H1 (cell line): ENCODE data around the gene GALNTL6. TPM values are rescaled to one million over a fixed set of nuclear protein-coding genes. Genes with fewer than 3 reads are reported as not detected.

Experiments used
- CTCF ChIA-PET: fragments of 300-600 bp; sonication (Branson Sonifier 250); formaldehyde crosslinking; loops from one replicate; lab custom pipeline; 2021; ENCODE audit not compliant: partially characterized antibody; lab: Charles Lee
- POLR2A ChIA-PET: fragments of 300-600 bp; sonication (Branson Sonifier 250); formaldehyde crosslinking; loops from one replicate; lab custom pipeline; 2021; ENCODE audit warnings: inconsistent platforms; ENCODE audit not compliant: partially characterized antibody; lab: Charles Lee
- DNase-seq, 2 experiments: peaks; one replicate each; pipeline versions ENCODE4 v3.0.0 to v3.0.0-alpha.2; 2010 to 2022; ENCODE audit warnings: low spot score in 2 of 2, low read depth in 1 of 2, mixed read lengths in 1 of 2
- FAIRE-seq: peaks from 2 replicates; lab custom pipeline; 2011; peaks lifted over from hg19 to GRCh38; lab: Jason Lieb, UNC
- H2AFZ ChIP-seq: 2 replicates; pipeline ENCODE4 v1.8.1; 2012; ENCODE audit warnings: low read length, inconsistent platforms
- H2AK5ac ChIP-seq: 2 replicates; pipeline ENCODE4 v1.6.1; 2013; ENCODE audit warnings: low read depth, low read length
- H2BK120ac ChIP-seq: replicated peaks from 2 replicates; pipeline ENCODE3; 2013; ENCODE audit warnings: low read depth, low read length, inconsistent platforms
- H2BK12ac ChIP-seq: 2 replicates; pipeline ENCODE4 v1.6.1; 2013; ENCODE audit warnings: low read depth, low read length
- H2BK15ac ChIP-seq: 2 replicates; pipeline ENCODE4 v1.6.1; 2013; ENCODE audit warnings: low read length
- H2BK20ac ChIP-seq: 2 replicates; pipeline ENCODE4 v1.6.1; 2013; ENCODE audit warnings: low read length
- H2BK5ac ChIP-seq: 2 replicates; pipeline ENCODE4 v1.6.1; 2013; ENCODE audit warnings: low read depth, low read length
- H3K14ac ChIP-seq: 2 replicates; pipeline ENCODE4 v1.6.1; 2013; ENCODE audit warnings: inconsistent platforms; ENCODE audit not compliant: insufficient read length
- H3K18ac ChIP-seq: 2 replicates; pipeline ENCODE4 v1.6.1; 2013; ENCODE audit warnings: low read length; ENCODE audit errors: extremely low read depth
- H3K23ac ChIP-seq: 2 replicates; pipeline ENCODE4 v1.6.1; 2013; ENCODE audit warnings: inconsistent platforms; ENCODE audit not compliant: insufficient read length
- H3K23me2 ChIP-seq: 2 replicates; pipeline ENCODE4 v1.6.1; 2013; ENCODE audit warnings: low read depth, low read length
- H3K27ac ChIP-seq: 2 replicates; pipeline ENCODE4 v1.6.1; 2011; ENCODE audit warnings: low read depth, low read length, inconsistent platforms
- H3K27me3 ChIP-seq, 4 experiments: replicated peaks in 1 of 4; 1 replicate in 1 of 4; 2 replicates in 3 of 4; pipeline versions ENCODE4 v1.6.1 to v1.8.1; 2011 to 2013; ENCODE audit warnings: low read length in 3 of 4, mild to moderate bottlenecking in 3 of 4, inconsistent platforms in 2 of 4, mixed read lengths in 2 of 4, moderate library complexity in 1 of 4; ENCODE audit not compliant: control insufficient read depth in 3 of 4, insufficient read depth in 3 of 4; ENCODE audit errors: extremely low read depth in 1 of 4
- H3K36me3 ChIP-seq, 4 experiments: 2 replicates each; pipeline versions ENCODE4 v1.6.1 to v1.8.1; 2011 to 2013; ENCODE audit warnings: mild to moderate bottlenecking in 4 of 4, low read length in 3 of 4, moderate library complexity in 2 of 4, control low read depth in 1 of 4, inconsistent platforms in 1 of 4; ENCODE audit not compliant: insufficient read depth in 4 of 4, control insufficient read depth in 2 of 4
- H3K4ac ChIP-seq: replicated peaks from 2 replicates; pipeline ENCODE3; 2013; ENCODE audit warnings: low read length, low read depth, mixed read lengths, inconsistent platforms; ENCODE audit not compliant: insufficient read length
- H3K4me1 ChIP-seq, 4 experiments: replicated peaks in 1 of 4; 1 replicate in 1 of 4; 2 replicates in 3 of 4; pipeline versions ENCODE4 v1.6.1 to v1.8.1; 2011 to 2013; ENCODE audit warnings: low read length in 3 of 4, inconsistent platforms in 2 of 4, mixed read lengths in 1 of 4; ENCODE audit not compliant: insufficient read depth in 4 of 4, control insufficient read depth in 3 of 4
- H3K4me2 ChIP-seq, 2 experiments: 2 replicates each; pipeline versions ENCODE4 v1.6.1 to v1.8.1; 2011 to 2013; ENCODE audit warnings: low read depth in 2 of 2, low read length in 2 of 2, control low read depth in 1 of 2, inconsistent platforms in 1 of 2, mild to moderate bottlenecking in 1 of 2; ENCODE audit not compliant: insufficient read depth in 1 of 2
- H3K4me3 ChIP-seq, 4 experiments: fragments of 200-600, 300-600 bp in 1 of 4; sonication (generic), shearing (Covaris generic), sonication (Bioruptor Twin) in 1 of 4; 2 replicates each; pipeline versions ENCODE4 v1.5.1 to v1.8.1; 2011 to 2016; ENCODE audit warnings: low read length in 4 of 4, low read depth in 3 of 4, control low read depth in 2 of 4, inconsistent platforms in 2 of 4, mild to moderate bottlenecking in 2 of 4, mixed read lengths in 1 of 4, moderate library complexity in 1 of 4; ENCODE audit not compliant: insufficient read depth in 2 of 4; ENCODE audit errors: extremely low read depth in 1 of 4
- H3K56ac ChIP-seq: replicated peaks from 2 replicates; pipeline ENCODE3; 2013; ENCODE audit warnings: low read depth, mild to moderate bottlenecking, mixed read lengths, low read length, inconsistent platforms; ENCODE audit not compliant: insufficient read length
- H3K79me1 ChIP-seq: 2 replicates; pipeline ENCODE4 v1.6.1; 2013; ENCODE audit warnings: low read depth, low read length, control low read depth
- H3K79me2 ChIP-seq, 2 experiments: 2 replicates each; pipeline versions ENCODE4 v1.6.1 to v1.8.1; 2012 to 2013; ENCODE audit warnings: low read length in 2 of 2, mild to moderate bottlenecking in 2 of 2, inconsistent platforms in 1 of 2; ENCODE audit not compliant: insufficient read depth in 2 of 2, control insufficient read depth in 1 of 2
- H3K9ac ChIP-seq, 4 experiments: replicated peaks in 1 of 4; 1 replicate in 1 of 4; 2 replicates in 3 of 4; pipeline versions ENCODE4 v1.6.1 to v1.8.1; 2011 to 2013; ENCODE audit warnings: low read depth in 3 of 4, low read length in 3 of 4, control low read depth in 2 of 4, mild to moderate bottlenecking in 2 of 4, moderate library complexity in 2 of 4, inconsistent platforms in 1 of 4; ENCODE audit errors: extremely low read depth in 1 of 4
- H3K9me3 ChIP-seq, 2 experiments: 2 replicates each; pipeline versions ENCODE4 v1.6.1 to v1.8.1; 2012 to 2013; ENCODE audit warnings: mild to moderate bottlenecking in 2 of 2, moderate library complexity in 2 of 2, control low read depth in 1 of 2, inconsistent platforms in 1 of 2, low read depth in 1 of 2, low read length in 1 of 2, mixed read lengths in 1 of 2; ENCODE audit not compliant: insufficient read depth in 2 of 2
- H4K20me1 ChIP-seq, 2 experiments: replicated peaks in 1 of 2; 2 replicates each; pipeline versions ENCODE3 to v1.8.1; 2011 to 2013; ENCODE audit warnings: inconsistent platforms in 2 of 2, low read length in 2 of 2, mild to moderate bottlenecking in 1 of 2; ENCODE audit not compliant: insufficient read depth in 2 of 2, control insufficient read depth in 1 of 2
- H4K5ac ChIP-seq: 2 replicates; pipeline ENCODE4 v1.6.1; 2013; ENCODE audit warnings: low read length, low read depth, mixed read lengths, inconsistent platforms; ENCODE audit not compliant: insufficient read length
- H4K8ac ChIP-seq: 2 replicates; pipeline ENCODE4 v1.8.0; 2013; ENCODE audit warnings: mild to moderate bottlenecking, moderate library complexity, low read length, inconsistent platforms; ENCODE audit not compliant: insufficient read depth; ENCODE audit errors: extremely low read depth
- H4K91ac ChIP-seq: replicated peaks from 2 replicates; pipeline ENCODE3; 2013; ENCODE audit warnings: low read length, mixed read lengths, inconsistent platforms; ENCODE audit not compliant: insufficient read length
- EP300 ChIP-seq, 2 experiments: IDR thresholded peaks; 1 replicate in 1 of 2; 2 replicates in 1 of 2; pipeline ENCODE4 v1.6.1; 2011 to 2012; ENCODE audit warnings: low read depth in 2 of 2, low read length in 2 of 2, mild to moderate bottlenecking in 2 of 2, borderline replicate concordance in 1 of 2, inconsistent platforms in 1 of 2, moderate library complexity in 1 of 2
- JUND ChIP-seq: IDR thresholded peaks from 2 replicates; pipeline ENCODE4 v1.6.1; 2011; ENCODE audit warnings: mild to moderate bottlenecking, improper control_type of control experiment, low read length
- KDM1A ChIP-seq: fragments of 200-600, 300-600 bp; sonication (generic); IDR thresholded peaks from 2 replicates; pipeline ENCODE4 v1.7.1; 2016; ENCODE audit warnings: mild to moderate bottlenecking, low read length, borderline replicate concordance
- POLR2A ChIP-seq, 2 experiments: IDR thresholded peaks; 1 replicate in 1 of 2; 2 replicates in 1 of 2; pipeline ENCODE4 v1.6.1; 2011; ENCODE audit warnings: low read depth in 2 of 2, low read length in 2 of 2, mild to moderate bottlenecking in 2 of 2; ENCODE audit errors: control extremely low read depth in 1 of 2
- RFX5 ChIP-seq: IDR thresholded peaks from 2 replicates; pipeline ENCODE4 v1.6.1; 2011; ENCODE audit warnings: low read depth, low read length, improper control_type of control experiment, borderline replicate concordance
- RXRA ChIP-seq: IDR thresholded peaks from 2 replicates; pipeline ENCODE4 v1.6.1; 2011; ENCODE audit warnings: low read depth, mild to moderate bottlenecking, low read length, moderate library complexity; ENCODE audit not compliant: insufficient read depth
- SP1 ChIP-seq: IDR thresholded peaks from 2 replicates; pipeline ENCODE4 v1.6.1; 2011; ENCODE audit warnings: low read depth, low read length
- TAF7 ChIP-seq: optimal IDR thresholded peaks from 2 replicates; pipeline ENCODE3; 2011; ENCODE audit warnings: low read depth, mild to moderate bottlenecking, inconsistent platforms, low read length, moderate library complexity, borderline replicate concordance
- WGBS, 2 experiments: shearing (Covaris generic) in 1 of 2; methylation state at CpG; one replicate each; pipeline versions ENCODE4 v1.1.6 to v1.1.7; 2013 to 2015; ENCODE audit warnings: low lambda C conversion rate in 2 of 2, mixed read lengths in 2 of 2, inconsistent platforms in 1 of 2, low coverage in 1 of 2, missing lambda C conversion rate in 1 of 2; ENCODE audit not compliant: insufficient replicate concordance in 2 of 2, insufficient coverage in 1 of 2, insufficient read length in 1 of 2; ENCODE audit errors: extremely low coverage in 1 of 2, missing lambda C conversion rate in 1 of 2; 5-methylcytosine and 5-hydroxymethylcytosine counted together
- polyA plus RNA-seq, 7 experiments: library from polyadenylated mRNA; depleted of rRNA in 3 of 7; stranded (reverse) in 5 of 7; unstranded in 2 of 7; fragments of >200 nt in 5 of 7; fragments of 200-250 nt in 2 of 7; gene quantifications; 1 replicate in 5 of 7; 2 replicates in 1 of 7; 4 replicates in 1 of 7; pipeline versions ENCODE4 v1.2.1 to v1.2.3, GENCODE V29; 2011 to 2013; ENCODE audit warnings: missing spikeins in 2 of 7, mixed read lengths in 2 of 7
- total RNA-seq: library from RNA; stranded (reverse); fragmentation: NEBNext Ultra II Directional; extraction: Animal tissue kit (Norgen Biotek cat#: 25700); gene quantifications from 2 replicates; pipeline ENCODE4 v1.2.1, GENCODE V29; 2021
- TF ChIP-seq, protein P1 (sequence below): IDR thresholded peaks from 2 replicates; pipeline ENCODE4 v1.6.1; 2012; ENCODE audit warnings: inconsistent platforms
- TF ChIP-seq, protein P2 (sequence below): IDR thresholded peaks from 2 replicates; pipeline ENCODE4 v1.6.1; 2012; ENCODE audit warnings: low read length, inconsistent platforms
- TF ChIP-seq, protein P3 (sequence below): IDR thresholded peaks from 2 replicates; pipeline ENCODE4 v1.6.1; 2011; ENCODE audit warnings: low read depth, mild to moderate bottlenecking, low read length; ENCODE audit not compliant: insufficient read depth

GALNTL6 gene
- total and polyA plus RNA-seq, 2 of the 8 experiments (the other 6 are each of a cell fraction or from before 2014, with no cell fraction given), result 0.03 to 0.32 TPM

DNA sequence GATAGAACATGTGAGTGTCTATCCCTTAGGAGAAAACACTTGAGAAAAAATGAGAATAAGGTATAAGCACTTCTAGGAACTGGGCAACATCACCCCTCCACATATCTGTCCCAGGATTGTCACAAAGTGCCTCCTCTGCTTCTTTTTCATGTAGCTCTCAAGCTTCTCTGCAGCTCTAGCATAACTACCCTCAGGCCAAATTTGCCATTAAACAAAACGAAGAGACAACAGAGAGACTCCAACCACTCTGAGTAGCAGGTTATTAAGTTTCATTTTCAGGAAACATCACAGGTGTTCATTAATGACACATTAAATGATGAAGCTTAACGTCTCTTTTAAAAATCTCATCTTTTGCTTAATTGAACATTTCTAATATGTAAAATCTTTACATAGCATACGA lies 580.0 kb downstream of the GALNTL6 start:
- Histone ChIP-seq H3K4me1 (no peaks in the 10 kb centered on the region), H2BK5ac (no peak overlapping the region), H3K79me2 (no peaks in the 10 kb centered on the region), H3K36me3 (no peaks in the 10 kb centered on the region), H3K4me3 (no peak overlapping the region), H3K4ac (no peak overlapping the region), H2AFZ (no peak overlapping the region), H3K27me3 (no peaks in the 10 kb centered on the region), H3K4me2 (no peak overlapping the region), H2BK20ac (no peak overlapping the region), H3K9ac (no peak overlapping the region), H2AK5ac (no peak overlapping the region), H4K20me1 (no peaks in the 10 kb centered on the region), H3K79me1 (no peaks in the 10 kb centered on the region), H3K23ac (no peak overlapping the region), H4K5ac (no peak overlapping the region), H3K14ac (no peak overlapping the region), H3K56ac (no peak overlapping the region), H4K91ac (no peak overlapping the region), H3K23me2 (no peaks in the 10 kb centered on the region), H3K27ac (no peak overlapping the region), H2BK15ac (no peak overlapping the region), H4K8ac (no peak overlapping the region), H3K9me3 (no peaks in the 10 kb centered on the region), H2BK120ac (no peak overlapping the region), H2BK12ac (no peak overlapping the region), H3K18ac (no peak overlapping the region)
- ChIA-PET POLR2A (no interaction called here), CTCF (no interaction called here)
- DNase-seq (no peak), FAIRE-seq (no peak)
- 92% methylated on average over 3 of the region's 3 CpGs; no CpG with 5 or more reads in 1 of the 2 experiments for WGBS, 2 experiments
- TF ChIP-seq KDM1A, result no peak
- no peak for TF ChIP-seq SP1
- TF ChIP-seq POLR2A (IDR thresholded peaks at IDR 0.05; ENCODE audit: control extremely low read depth in 1 of 2, low read depth in 2 of 2, low read length in 2 of 2), result no peak
- TF ChIP-seq TAF7, result no peak
- TF ChIP-seq EP300 (IDR thresholded peaks at IDR 0.05; ENCODE audit: borderline replicate concordance in 1 of 2, low read depth in 2 of 2, low read length in 2 of 2), result no peak
- TF ChIP-seq RFX5, result no peak
- no peak for TF ChIP-seq RXRA
- TF ChIP-seq, protein P1, sequence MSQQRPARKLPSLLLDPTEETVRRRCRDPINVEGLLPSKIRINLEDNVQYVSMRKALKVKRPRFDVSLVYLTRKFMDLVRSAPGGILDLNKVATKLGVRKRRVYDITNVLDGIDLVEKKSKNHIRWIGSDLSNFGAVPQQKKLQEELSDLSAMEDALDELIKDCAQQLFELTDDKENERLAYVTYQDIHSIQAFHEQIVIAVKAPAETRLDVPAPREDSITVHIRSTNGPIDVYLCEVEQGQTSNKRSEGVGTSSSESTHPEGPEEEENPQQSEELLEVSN, result no peak
- TF ChIP-seq, protein P2, sequence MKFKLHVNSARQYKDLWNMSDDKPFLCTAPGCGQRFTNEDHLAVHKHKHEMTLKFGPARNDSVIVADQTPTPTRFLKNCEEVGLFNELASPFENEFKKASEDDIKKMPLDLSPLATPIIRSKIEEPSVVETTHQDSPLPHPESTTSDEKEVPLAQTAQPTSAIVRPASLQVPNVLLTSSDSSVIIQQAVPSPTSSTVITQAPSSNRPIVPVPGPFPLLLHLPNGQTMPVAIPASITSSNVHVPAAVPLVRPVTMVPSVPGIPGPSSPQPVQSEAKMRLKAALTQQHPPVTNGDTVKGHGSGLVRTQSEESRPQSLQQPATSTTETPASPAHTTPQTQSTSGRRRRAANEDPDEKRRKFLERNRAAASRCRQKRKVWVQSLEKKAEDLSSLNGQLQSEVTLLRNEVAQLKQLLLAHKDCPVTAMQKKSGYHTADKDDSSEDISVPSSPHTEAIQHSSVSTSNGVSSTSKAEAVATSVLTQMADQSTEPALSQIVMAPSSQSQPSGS, result no peak
- TF ChIP-seq, protein P3, sequence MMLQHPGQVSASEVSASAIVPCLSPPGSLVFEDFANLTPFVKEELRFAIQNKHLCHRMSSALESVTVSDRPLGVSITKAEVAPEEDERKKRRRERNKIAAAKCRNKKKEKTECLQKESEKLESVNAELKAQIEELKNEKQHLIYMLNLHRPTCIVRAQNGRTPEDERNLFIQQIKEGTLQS, result no peak
- no peak for TF ChIP-seq JUND
